Parathyroid adenoma (tissue), 2 donors: Measurements from ENCODE around the gene ZSWIM9.

Experiments
- H2AFZ ChIP-seq: fragments of 300-600 bp; sonication (generic); one replicate; pipeline ENCODE4 v1.7.0; 2017; ENCODE audit warnings: antibody characterized with exemption, mild to moderate bottlenecking
- H3K27ac ChIP-seq: fragments of 300-600 bp; sonication (generic); one replicate; pipeline ENCODE4 v1.7.0; 2017
- H3K27me3 ChIP-seq: fragments of 300-600 bp; sonication (generic); one replicate; pipeline ENCODE4 v1.7.0; 2017; ENCODE audit warnings: low read length; ENCODE audit not compliant: control insufficient read depth, insufficient read depth
- H3K36me3 ChIP-seq: fragments of 300-600 bp; sonication (generic); one replicate; pipeline ENCODE4 v1.7.0; 2017; ENCODE audit warnings: low read length; ENCODE audit not compliant: control insufficient read depth, insufficient read depth
- H3K4me1 ChIP-seq: fragments of 300-600 bp; sonication (generic); one replicate; pipeline ENCODE4 v1.7.0; 2017; ENCODE audit warnings: control low read depth
- H3K4me2 ChIP-seq: fragments of 300-600 bp; sonication (generic); one replicate; pipeline ENCODE4 v1.7.0; 2017; ENCODE audit warnings: low read length
- H3K4me3 ChIP-seq: fragments of 300-600 bp; sonication (generic); one replicate; pipeline ENCODE4 v1.7.0; 2017; ENCODE audit warnings: low read depth, low read length
- H3K79me2 ChIP-seq: fragments of 300-600 bp; sonication (generic); one replicate; pipeline ENCODE4 v1.7.0; 2017; ENCODE audit warnings: control low read depth
- H3K9ac ChIP-seq: fragments of 300-600 bp; sonication (generic); one replicate; pipeline ENCODE4 v1.7.0; 2017; ENCODE audit warnings: mild to moderate bottlenecking
- H3K9me3 ChIP-seq: fragments of 300-600 bp; sonication (generic); one replicate; pipeline ENCODE4 v1.7.0; 2017; ENCODE audit warnings: low read length; ENCODE audit not compliant: control insufficient read depth
- CTCF ChIP-seq: fragments of 300-600 bp; sonication (generic); IDR thresholded peaks from one replicate; pipeline ENCODE4 v1.7.0; 2017; ENCODE audit warnings: antibody characterized with exemption, mild to moderate bottlenecking
- donor health status: primary hyperparathyroidism.

ZSWIM9 gene

GRCh38 chr19:48123907-48124651 is 46.4 kb upstream of the ZSWIM9 start:
- no peaks in the 10 kb centered on the region for H3K36me3 ChIP-seq

GRCh38 chr19:48127561-48127960 is 42.9 kb upstream of the ZSWIM9 start:
- Histone ChIP-seq H2AFZ (no peak overlapping the region), H3K27ac (no peak overlapping the region), H3K4me2 (no peak overlapping the region), H3K36me3 (no peaks in the 10 kb centered on the region), H3K4me3 (no peak overlapping the region), H3K27me3 (no peaks in the 10 kb centered on the region), H3K9ac (no peak overlapping the region), H3K9me3 (no peaks in the 10 kb centered on the region), H3K79me2 (no peaks in the 10 kb centered on the region), H3K4me1 (no peaks in the 10 kb centered on the region)
- TF ChIP-seq CTCF, result no peak

More at GRCh38 chr19:48123907-48124651, 46.4 kb upstream of the ZSWIM9 start:
- Histone ChIP-seq H3K4me2 (no peak overlapping the region), H3K9ac (no peak overlapping the region), H3K4me3 (no peak overlapping the region), H3K27ac (no peak overlapping the region), H3K9me3 (no peaks in the 10 kb centered on the region), H2AFZ (no peak overlapping the region), H3K4me1 (no peaks in the 10 kb centered on the region), H3K79me2 (no peaks in the 10 kb centered on the region), H3K27me3 (no peaks in the 10 kb centered on the region)
- TF ChIP-seq CTCF, result no peak

- Histone ChIP-seq H3K9ac (no peak overlapping the region), H2AFZ (no peak overlapping the region), H3K27ac (no peak overlapping the region), H3K4me3 (no peak overlapping the region), H3K36me3 (no peaks in the 10 kb centered on the region), H3K27me3 (no peaks in the 10 kb centered on the region), H3K9me3 (no peaks in the 10 kb centered on the region), H3K4me1 (no peaks in the 10 kb centered on the region), H3K79me2 (no peaks in the 10 kb centered on the region), H3K4me2 (no peak overlapping the region)
- TF ChIP-seq CTCF, result no peak
Measured at GRCh38 chr19:48133094-48133493, 37.4 kb upstream of the ZSWIM9 start.

GRCh38 chr19:48135411-48135810 is 35.1 kb upstream of the ZSWIM9 start:
- no peak overlapping the region for H2AFZ ChIP-seq
- no peaks in the 10 kb centered on the region for H3K27me3 ChIP-seq
- no peak overlapping the region for H3K4me2 ChIP-seq
- H3K79me2 ChIP-seq, result no peaks in the 10 kb centered on the region
- no peak overlapping the region for H3K9ac ChIP-seq
- no peaks in the 10 kb centered on the region for H3K9me3 ChIP-seq
- H3K4me1 ChIP-seq, result no peaks in the 10 kb centered on the region
- no peaks in the 10 kb centered on the region for H3K36me3 ChIP-seq
- TF ChIP-seq CTCF, result no peak
- no peak overlapping the region for H3K27ac ChIP-seq
- H3K4me3 ChIP-seq, result no peak overlapping the region

- no peak overlapping the region for H3K4me2 ChIP-seq
- no peaks in the 10 kb centered on the region for H3K79me2 ChIP-seq
- no peaks in the 10 kb centered on the region for H3K4me1 ChIP-seq
- H3K4me3 ChIP-seq, result no peak overlapping the region
- no peak for TF ChIP-seq CTCF
- H3K27me3 ChIP-seq, result no peaks in the 10 kb centered on the region
- H2AFZ ChIP-seq, result no peak overlapping the region
- no peaks in the 10 kb centered on the region for H3K36me3 ChIP-seq
- no peak overlapping the region for H3K27ac ChIP-seq
- H3K9ac ChIP-seq, result no peak overlapping the region
- no peaks in the 10 kb centered on the region for H3K9me3 ChIP-seq
Measured at GRCh38 chr19:48136547-48136946, 33.9 kb upstream of the ZSWIM9 start.
